Liver (tissue), 3 donors: ENCODE data around the gene REC114.

Source experiments
- CTCF ChIP-seq: fragments of 150-350 bp; IDR thresholded peaks from 2 replicates; pipeline ENCODE4 v1.5.1; 2017; ENCODE audit warnings: improper control_type of control experiment, low read depth, low read length; ENCODE audit not compliant: missing input control
- EGR1 ChIP-seq, 2 donors: IDR thresholded peaks; 2 replicates each; pipeline ENCODE4 v1.6.1; 2016 to 2018; ENCODE audit warnings: antibody characterized with exemption in 2 of 2, low read depth in 2 of 2
- RAD21 ChIP-seq, 2 donors: IDR thresholded peaks; 2 replicates each; pipeline ENCODE4 v1.6.1; 2016; ENCODE audit warnings: antibody characterized with exemption in 2 of 2, mild to moderate bottlenecking in 2 of 2
- REST ChIP-seq: IDR thresholded peaks from 2 replicates; pipeline ENCODE4 v1.6.1; 2016; ENCODE audit warnings: antibody characterized with exemption, mild to moderate bottlenecking
- TAF1 ChIP-seq: conservative IDR thresholded peaks from 2 replicates; pipeline ENCODE4 v1.6.1; 2016; ENCODE audit warnings: antibody characterized with exemption, mild to moderate bottlenecking
- YY1 ChIP-seq: IDR thresholded peaks from 2 replicates; pipeline ENCODE4 v1.6.1; 2016; ENCODE audit warnings: antibody characterized with exemption, mild to moderate bottlenecking
- ZBTB33 ChIP-seq: IDR thresholded peaks from 2 replicates; pipeline ENCODE4 v1.6.1; 2016; ENCODE audit warnings: antibody characterized with exemption
- donor health status: healthy.
- donor health status: healthy.

- TF ChIP-seq CTCF (no peak), REST (no peak), EGR1 (IDR thresholded peaks at IDR 0.05; ENCODE audit: low read depth in 2 of 2) (no peak), TAF1 (no peak), ZBTB33 (no peak), YY1 (no peak), RAD21 (IDR thresholded peaks at IDR 0.05) (no peak)
These were observed 141.9 kb downstream of the REC114 start for GRCh38 chr15:73584699-73585420.
